PC-9 (cell line): ENCODE results near the gene ACTR1B.

Source experiments
- EZH2 ChIP-seq: fragments of 200-600 bp; sonication (generic); IDR thresholded peaks from 2 replicates; pipeline ENCODE4 v1.8.0; 2017; ENCODE audit warnings: antibody characterized with exemption, low read depth
- TF ChIP-seq, protein P1 (sequence below): fragments of 200-600 bp; sonication (generic); conservative IDR thresholded peaks from 2 replicates; pipeline ENCODE4 v1.6.1; 2017; ENCODE audit warnings: mixed run types, antibody characterized with exemption, mild to moderate bottlenecking, moderate library complexity

DNA sequence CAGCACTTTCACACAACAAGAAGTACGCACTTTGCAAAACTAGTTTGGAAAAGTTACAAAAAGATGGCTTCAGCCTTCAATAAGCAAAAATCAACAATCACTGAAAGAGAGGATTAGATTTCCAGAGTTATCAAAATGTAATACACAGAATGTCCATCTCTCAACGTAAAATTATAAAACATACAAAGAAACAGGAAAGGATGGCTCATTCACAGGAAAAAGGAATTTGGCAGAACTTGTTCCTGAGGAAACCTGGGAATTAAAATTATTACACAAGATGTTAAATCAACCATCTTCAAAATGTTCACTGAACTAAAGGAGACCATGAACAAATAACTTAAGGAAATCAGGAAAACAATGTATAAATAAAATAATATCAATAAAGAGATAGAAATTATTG lies 13.6 kb upstream of the ACTR1B start:
- TF ChIP-seq, protein P1, sequence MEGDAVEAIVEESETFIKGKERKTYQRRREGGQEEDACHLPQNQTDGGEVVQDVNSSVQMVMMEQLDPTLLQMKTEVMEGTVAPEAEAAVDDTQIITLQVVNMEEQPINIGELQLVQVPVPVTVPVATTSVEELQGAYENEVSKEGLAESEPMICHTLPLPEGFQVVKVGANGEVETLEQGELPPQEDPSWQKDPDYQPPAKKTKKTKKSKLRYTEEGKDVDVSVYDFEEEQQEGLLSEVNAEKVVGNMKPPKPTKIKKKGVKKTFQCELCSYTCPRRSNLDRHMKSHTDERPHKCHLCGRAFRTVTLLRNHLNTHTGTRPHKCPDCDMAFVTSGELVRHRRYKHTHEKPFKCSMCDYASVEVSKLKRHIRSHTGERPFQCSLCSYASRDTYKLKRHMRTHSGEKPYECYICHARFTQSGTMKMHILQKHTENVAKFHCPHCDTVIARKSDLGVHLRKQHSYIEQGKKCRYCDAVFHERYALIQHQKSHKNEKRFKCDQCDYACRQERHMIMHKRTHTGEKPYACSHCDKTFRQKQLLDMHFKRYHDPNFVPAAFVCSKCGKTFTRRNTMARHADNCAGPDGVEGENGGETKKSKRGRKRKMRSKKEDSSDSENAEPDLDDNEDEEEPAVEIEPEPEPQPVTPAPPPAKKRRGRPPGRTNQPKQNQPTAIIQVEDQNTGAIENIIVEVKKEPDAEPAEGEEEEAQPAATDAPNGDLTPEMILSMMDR = no peak
- TF ChIP-seq EZH2 = no peak
